Measurements from ENCODE around the gene CPT1A. TPM values are rescaled to one million over a fixed set of nuclear protein-coding genes. Genes with fewer than 3 reads are reported as not detected.
"Not testable (repeated sequence)": the region's sequence is repeated elsewhere in the genome, so short reads cannot be mapped to it uniquely, and the experiment has no call there.

Gene CPT1A
- total RNA-seq: 37.6 TPM
- long read RNA-seq, full-length matches to known transcripts: 4 of 8 reads
- long read RNA-seq, partial matches to known transcripts: 0 of 8 reads
- long read RNA-seq, other reads (novel, unspliced or antisense): 4 of 8 reads

- peak; percentile 93 for DNase-seq (ENCODE audit: low spot score)
- intact Hi-C loops (cut with DNase I): loop anchor here (5.0 kb wide), 1 partner anchor 60 kb away; the partner anchor contains the start of genes IGHMBP2 and MRPL21
Measured at GRCh38 chr11:68841718-68842426, at the start of gene CPT1A. Gene CPT1A (minus strand): TSS chr11:68841916. CDS start chr11:68815474, 26,442 bp downstream.

GRCh38 chr11:68890490-68891231 lies 48.9 kb upstream of the CPT1A start:
- peak; percentile 92 for DNase-seq (ENCODE audit: low spot score)
- intact Hi-C loops (cut with DNase I): no loop called here

- intact Hi-C loops (cut with DNase I): no loop called here
- no peak for DNase-seq (ENCODE audit: low spot score)
Measured at GRCh38 chr11:68889948-68890446, 48.3 kb upstream of the CPT1A start.

- intact Hi-C loops (cut with DNase I): not testable (repeated sequence)
Measured at GRCh38 chr11:68884827-68885226, 43.1 kb upstream of the CPT1A start.

GRCh38 chr11:68882391-68882790 lies 40.7 kb upstream of the CPT1A start:
- no peak for DNase-seq (ENCODE audit: low spot score)
- intact Hi-C loops (cut with DNase I): no loop called here

More at GRCh38 chr11:68884827-68885226, 43.1 kb upstream of the CPT1A start:
- not testable (repeated sequence) for DNase-seq (ENCODE audit: low spot score)

GRCh38 chr11:68881320-68881719 lies 39.6 kb upstream of the CPT1A start:
- intact Hi-C loops (cut with DNase I): no loop called here
- no peak for DNase-seq (ENCODE audit: low spot score)

- no peak for DNase-seq (ENCODE audit: low spot score)
Measured at GRCh38 chr11:68880851-68881250, 39.1 kb upstream of the CPT1A start.

GRCh38 chr11:68878022-68878421 lies 36.3 kb upstream of the CPT1A start:
- no peak for DNase-seq (ENCODE audit: low spot score)
- intact Hi-C loops (cut with DNase I): no loop called here

More at GRCh38 chr11:68880851-68881250, 39.1 kb upstream of the CPT1A start:
- intact Hi-C loops (cut with DNase I): no loop called here

GRCh38 chr11:68872216-68873003 lies 30.7 kb upstream of the CPT1A start:
- intact Hi-C loops (cut with DNase I): no loop called here
- DNase-seq (ENCODE audit: low spot score): no peak

GRCh38 chr11:68870470-68870869 lies 28.8 kb upstream of the CPT1A start:
- intact Hi-C loops (cut with DNase I): no loop called here
- DNase-seq (ENCODE audit: low spot score): no peak

GRCh38 chr11:68868221-68868835 lies 26.6 kb upstream of the CPT1A start:
- intact Hi-C loops (cut with DNase I): loop anchor here (10.0 kb wide), 1 partner anchor 224 kb away; no protein-coding TSS in a partner anchor
- no peak for DNase-seq (ENCODE audit: low spot score)

GRCh38 chr11:68867066-68867465 lies 25.4 kb upstream of the CPT1A start:
- intact Hi-C loops (cut with DNase I): loop anchor here (10.0 kb wide), 1 partner anchor 222 kb away; no protein-coding TSS in a partner anchor
- no peak for DNase-seq (ENCODE audit: low spot score)

- intact Hi-C loops (cut with DNase I): loop anchor here (10.0 kb wide), 1 partner anchor 220 kb away; no protein-coding TSS in a partner anchor
- no peak for DNase-seq (ENCODE audit: low spot score)
Measured at GRCh38 chr11:68865241-68865640, 23.5 kb upstream of the CPT1A start.

- intact Hi-C loops (cut with DNase I): loop anchor here (10.0 kb wide), 1 partner anchor 219 kb away; no protein-coding TSS in a partner anchor
- no peak for DNase-seq (ENCODE audit: low spot score)
Measured at GRCh38 chr11:68863553-68864265, 22.0 kb upstream of the CPT1A start.

- no peak for DNase-seq (ENCODE audit: low spot score)
- intact Hi-C loops (cut with DNase I): loop anchor here (10.0 kb wide), 1 partner anchor 218 kb away; no protein-coding TSS in a partner anchor
Measured at GRCh38 chr11:68862421-68862820, 20.7 kb upstream of the CPT1A start.

GRCh38 chr11:68859123-68859522 lies 17.4 kb upstream of the CPT1A start:
- intact Hi-C loops (cut with DNase I): no loop called here

GRCh38 chr11:68857037-68857586 lies 15.4 kb upstream of the CPT1A start:
- no peak for DNase-seq (ENCODE audit: low spot score)
- intact Hi-C loops (cut with DNase I): no loop called here

More at GRCh38 chr11:68859123-68859522, 17.4 kb upstream of the CPT1A start:
- no peak for DNase-seq (ENCODE audit: low spot score)

Data from cardiac septum (tissue), 1 donor.